K562 (cell line): Measurements from ENCODE around the gene CENPE. TPM values are rescaled to one million over a fixed set of nuclear protein-coding genes. Genes with fewer than 3 reads are reported as not detected.

Experiments used
- CBX5 ChIP-seq: IDR thresholded peaks from 2 replicates; pipeline ENCODE4 v1.6.1; 2014; ENCODE audit warnings: low read depth, borderline replicate concordance
- CUX1 ChIP-seq: fragments of 200-800 bp; sonication (Bioruptor generic); IDR thresholded peaks from 2 replicates; pipeline ENCODE4 v1.6.1; 2016; ENCODE audit warnings: missing genetic modification characterization, missing compliant biosample characterization
- HSF4 ChIP-seq: fragments of 250-450 bp; sonication (Bioruptor Pico); IDR thresholded peaks from 2 replicates; pipeline ENCODE4 v2.1.2; 2022; ENCODE audit warnings: mild to moderate bottlenecking, moderate library complexity, borderline replicate concordance
- MAX ChIP-seq: sonication (generic); formaldehyde crosslinking; IDR thresholded peaks from 2 replicates; pipeline ENCODE4 v1.9.0; 2022; ENCODE audit warnings: mild to moderate bottlenecking, missing genetic modification reagents
- REST ChIP-seq, 2 experiments: fragments of 450-650 bp; formaldehyde crosslinking in 1 of 2; IDR thresholded peaks; 2 replicates each; pipeline versions ENCODE4 v1.4.0 to v1.6.1; 2014 to 2020; ENCODE audit warnings: mild to moderate bottlenecking in 2 of 2, borderline replicate concordance in 1 of 2, low read depth in 1 of 2
- SNAPC5 ChIP-seq: fragments of 250-450 bp; sonication (Bioruptor Pico); IDR thresholded peaks from 2 replicates; pipeline ENCODE4 v1.8.0; 2021; ENCODE audit warnings: moderate library complexity, mild to moderate bottlenecking, inconsistent platforms
- polyA plus RNA-seq, 8 experiments: library from polyadenylated mRNA; depleted of rRNA in 4 of 8; stranded (reverse) in 5 of 8; unstranded in 3 of 8; fragments of >200 nt; fragmentation: Nextera tagmentation in 2 of 8; fragmentation: Illumina TruSeq in 1 of 8; extraction: Ambion mirVana in 2 of 8; extraction: Trizol in 1 of 8; gene quantifications; 2 replicates each; pipeline versions ENCODE4 v1.2.1 to v1.2.3, GENCODE V29; 2011 to 2014; ENCODE audit warnings: inconsistent platforms in 1 of 8, missing spikeins in 1 of 8
- total RNA-seq, 7 experiments: library from RNA; depleted of rRNA in 6 of 7; stranded (reverse); fragments of >200 nt in 6 of 7; fragmentation: Illumina TruSeq in 2 of 7; extraction: Trizol in 2 of 7; gene quantifications; 2 replicates each; pipeline versions ENCODE4 v1.2.1 to v1.2.3, GENCODE V29; 2011 to 2021; ENCODE audit warnings: low replicate concordance in 1 of 7

Gene CENPE
- total and polyA plus RNA-seq, 9 of the 15 experiments (the other 6 are each of a cell fraction or from before 2014, with no cell fraction given): 9.9 to 53.2 (median 27.4) TPM

GRCh38 chr4:103095080-103095479 lies 103.1 kb downstream of the CENPE start (continued):
- TF ChIP-seq CUX1 (CRISPR knock-in tag): no peak
- no peak for TF ChIP-seq REST (IDR thresholded peaks at IDR 0.05; ENCODE audit: borderline replicate concordance)
- TF ChIP-seq REST (CRISPR knock-in tag; IDR thresholded peaks at IDR 0.05; ENCODE audit: low read depth): no peak
- no peak for TF ChIP-seq MAX (CRISPR knock-in tag)
- TF ChIP-seq SNAPC5 (CRISPR knock-in tag): no peak
- no peak for TF ChIP-seq CBX5
- TF ChIP-seq HSF4: no peak
